ENCODE results near the gene TPSD1.

- TF ChIP-seq POLR2A (IDR thresholded peaks at IDR 0.05; ENCODE audit: low read depth, low read length), result no peak
- TF ChIP-seq, protein P1, sequence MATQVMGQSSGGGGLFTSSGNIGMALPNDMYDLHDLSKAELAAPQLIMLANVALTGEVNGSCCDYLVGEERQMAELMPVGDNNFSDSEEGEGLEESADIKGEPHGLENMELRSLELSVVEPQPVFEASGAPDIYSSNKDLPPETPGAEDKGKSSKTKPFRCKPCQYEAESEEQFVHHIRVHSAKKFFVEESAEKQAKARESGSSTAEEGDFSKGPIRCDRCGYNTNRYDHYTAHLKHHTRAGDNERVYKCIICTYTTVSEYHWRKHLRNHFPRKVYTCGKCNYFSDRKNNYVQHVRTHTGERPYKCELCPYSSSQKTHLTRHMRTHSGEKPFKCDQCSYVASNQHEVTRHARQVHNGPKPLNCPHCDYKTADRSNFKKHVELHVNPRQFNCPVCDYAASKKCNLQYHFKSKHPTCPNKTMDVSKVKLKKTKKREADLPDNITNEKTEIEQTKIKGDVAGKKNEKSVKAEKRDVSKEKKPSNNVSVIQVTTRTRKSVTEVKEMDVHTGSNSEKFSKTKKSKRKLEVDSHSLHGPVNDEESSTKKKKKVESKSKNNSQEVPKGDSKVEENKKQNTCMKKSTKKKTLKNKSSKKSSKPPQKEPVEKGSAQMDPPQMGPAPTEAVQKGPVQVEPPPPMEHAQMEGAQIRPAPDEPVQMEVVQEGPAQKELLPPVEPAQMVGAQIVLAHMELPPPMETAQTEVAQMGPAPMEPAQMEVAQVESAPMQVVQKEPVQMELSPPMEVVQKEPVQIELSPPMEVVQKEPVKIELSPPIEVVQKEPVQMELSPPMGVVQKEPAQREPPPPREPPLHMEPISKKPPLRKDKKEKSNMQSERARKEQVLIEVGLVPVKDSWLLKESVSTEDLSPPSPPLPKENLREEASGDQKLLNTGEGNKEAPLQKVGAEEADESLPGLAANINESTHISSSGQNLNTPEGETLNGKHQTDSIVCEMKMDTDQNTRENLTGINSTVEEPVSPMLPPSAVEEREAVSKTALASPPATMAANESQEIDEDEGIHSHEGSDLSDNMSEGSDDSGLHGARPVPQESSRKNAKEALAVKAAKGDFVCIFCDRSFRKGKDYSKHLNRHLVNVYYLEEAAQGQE (IDR thresholded peaks at IDR 0.05; ENCODE audit: low read depth, low read length), result no peak
- no peak for TF ChIP-seq CHD2 (IDR thresholded peaks at IDR 0.05; ENCODE audit: borderline replicate concordance, low read depth, low read length)
- TF ChIP-seq SP1 (IDR thresholded peaks at IDR 0.05; ENCODE audit: low read depth, low read length), result no peak
- no peak for TF ChIP-seq MYC (IDR thresholded peaks at IDR 0.05; ENCODE audit: insufficient read depth, insufficient read length, insufficient replicate concordance, low read length, severe bottlenecking)
- TF ChIP-seq CTCF (IDR thresholded peaks at IDR 0.05 in 2 of 3, conservative IDR thresholded peaks at IDR 0.05 in 1 of 3; ENCODE audit: control insufficient read depth in 2 of 3, extremely low read depth in 1 of 3, insufficient read depth in 1 of 3, low read depth in 3 of 3, low read length in 3 of 3), result no peak
- TF ChIP-seq CREB1 (IDR thresholded peaks at IDR 0.05; ENCODE audit: low read depth), result no peak
- no peak for TF ChIP-seq CBX5 (IDR thresholded peaks at IDR 0.05; ENCODE audit: low read depth)
- no peak for TF ChIP-seq EZH2 (IDR thresholded peaks at IDR 0.05; ENCODE audit: borderline replicate concordance, control insufficient read depth, low read depth, low read length)
Measured at GRCh38 chr16:1271380-1271723, 15.5 kb downstream of the TPSD1 start.
